PC-9 (cell line): Measurements from ENCODE around the gene MMS22L. TPM values are rescaled to one million over a fixed set of nuclear protein-coding genes. Genes with fewer than 3 reads are reported as not detected.

Experiments used
- Bru-seq: library from RNA; stranded (reverse); fragments of 400-500 nt; gene quantifications from one replicate; lab custom pipeline; 2021; lab: Mats Ljungman, UMichigan
- BruChase-seq, 2 experiments: library from RNA; stranded (reverse); fragments of 400-500 nt; gene quantifications; one replicate each; lab custom pipeline; 2021; lab: Mats Ljungman, UMichigan
- BruUV-seq: library from RNA; stranded (reverse); fragments of 400-500 nt; replicated peaks from 2 replicates; lab custom pipeline; 2021; lab: Mats Ljungman, UMichigan
- CTCF ChIA-PET: fragments of 300-600 bp; sonication (Branson Sonifier 250); formaldehyde crosslinking; loops from one replicate; lab custom pipeline; 2022; ENCODE audit warnings: antibody characterized with exemption; lab: Charles Lee
- POLR2A ChIA-PET: fragments of 300-600 bp; sonication (Branson Sonifier 250); formaldehyde crosslinking; loops from one replicate; lab custom pipeline; 2022; ENCODE audit warnings: antibody characterized with exemption; ENCODE audit not compliant: unreplicated experiment; lab: Charles Lee
- DNase-seq, 2 experiments: peaks; one replicate each; pipeline versions ENCODE4 v3.0.0 to v3.0.0-alpha.2; 2015 to 2022; ENCODE audit warnings: mixed read lengths in 1 of 2
- H2AFZ ChIP-seq: fragments of 200-600 bp; sonication (generic); 2 replicates; pipeline ENCODE4 v1.8.1; 2017; ENCODE audit warnings: antibody characterized with exemption
- H3F3A ChIP-seq: fragments of 200-600 bp; sonication (generic); 2 replicates; pipeline ENCODE4 v1.8.1; 2017; ENCODE audit warnings: antibody characterized with exemption, mild to moderate bottlenecking, low read depth; ENCODE audit not compliant: insufficient read depth
- H3K27ac ChIP-seq: fragments of 200-600 bp; sonication (generic); 2 replicates; pipeline ENCODE4 v1.6.1; 2016; ENCODE audit warnings: mixed run types
- H3K27me3 ChIP-seq: fragments of 200-600 bp; sonication (generic); 2 replicates; pipeline ENCODE4 v1.6.1; 2016; ENCODE audit warnings: low read depth, mixed run types; ENCODE audit not compliant: insufficient read depth
- H3K36me3 ChIP-seq: fragments of 200-600 bp; sonication (generic); 2 replicates; pipeline ENCODE4 v1.6.1; 2016; ENCODE audit warnings: low read depth, mixed run types
- H3K4me1 ChIP-seq: fragments of 200-600 bp; sonication (generic); replicated peaks from 2 replicates; pipeline ENCODE4 v1.6.1; 2016; ENCODE audit warnings: mixed run types; ENCODE audit not compliant: insufficient read depth
- H3K4me2 ChIP-seq: fragments of 200-600 bp; sonication (generic); 2 replicates; pipeline ENCODE4 v1.6.1; 2017; ENCODE audit warnings: mixed run types
- H3K4me3 ChIP-seq: fragments of 200-600 bp; sonication (generic); 2 replicates; pipeline ENCODE4 v1.6.1; 2016; ENCODE audit warnings: mixed run types
- H3K79me2 ChIP-seq: fragments of 200-600 bp; sonication (generic); 2 replicates; pipeline ENCODE4 v1.6.1; 2017; ENCODE audit warnings: low read depth, mixed run types
- H3K9me2 ChIP-seq: fragments of 200-600 bp; sonication (generic); 2 replicates; pipeline ENCODE4 v1.8.1; 2017; ENCODE audit warnings: mild to moderate bottlenecking; ENCODE audit not compliant: insufficient read depth
- H3K9me3 ChIP-seq: fragments of 200-600 bp; sonication (generic); 2 replicates; pipeline ENCODE4 v1.8.1; 2016; ENCODE audit warnings: low read depth; ENCODE audit not compliant: insufficient read depth
- H4K20me1 ChIP-seq: fragments of 200-600 bp; sonication (generic); 2 replicates; pipeline ENCODE4 v1.8.1; 2017; ENCODE audit not compliant: insufficient read depth
- EZH2 ChIP-seq: fragments of 200-600 bp; sonication (generic); IDR thresholded peaks from 2 replicates; pipeline ENCODE4 v1.8.0; 2017; ENCODE audit warnings: antibody characterized with exemption, low read depth
- intact Hi-C: fragments of 100-400 bp; cut with micrococcal nuclease; formaldehyde crosslinking; loops from one replicate; pipeline ENCODE4 v1.10.0; 2022; ENCODE audit not compliant: unreplicated experiment
- long read RNA-seq: library from polyadenylated mRNA; stranded (forward); transcript quantifications from one replicate; pipeline ENCODE4 v2.0.0, GENCODE V29; 2022
- total RNA-seq: library from RNA; stranded (reverse); gene quantifications from 2 replicates; pipeline ENCODE4 v1.2.3, GENCODE V29; 2021
- TF ChIP-seq, protein P1 (sequence below): fragments of 200-600 bp; sonication (generic); conservative IDR thresholded peaks from 2 replicates; pipeline ENCODE4 v1.6.1; 2017; ENCODE audit warnings: mixed run types, antibody characterized with exemption, mild to moderate bottlenecking, moderate library complexity

The MMS22L gene, protein sequence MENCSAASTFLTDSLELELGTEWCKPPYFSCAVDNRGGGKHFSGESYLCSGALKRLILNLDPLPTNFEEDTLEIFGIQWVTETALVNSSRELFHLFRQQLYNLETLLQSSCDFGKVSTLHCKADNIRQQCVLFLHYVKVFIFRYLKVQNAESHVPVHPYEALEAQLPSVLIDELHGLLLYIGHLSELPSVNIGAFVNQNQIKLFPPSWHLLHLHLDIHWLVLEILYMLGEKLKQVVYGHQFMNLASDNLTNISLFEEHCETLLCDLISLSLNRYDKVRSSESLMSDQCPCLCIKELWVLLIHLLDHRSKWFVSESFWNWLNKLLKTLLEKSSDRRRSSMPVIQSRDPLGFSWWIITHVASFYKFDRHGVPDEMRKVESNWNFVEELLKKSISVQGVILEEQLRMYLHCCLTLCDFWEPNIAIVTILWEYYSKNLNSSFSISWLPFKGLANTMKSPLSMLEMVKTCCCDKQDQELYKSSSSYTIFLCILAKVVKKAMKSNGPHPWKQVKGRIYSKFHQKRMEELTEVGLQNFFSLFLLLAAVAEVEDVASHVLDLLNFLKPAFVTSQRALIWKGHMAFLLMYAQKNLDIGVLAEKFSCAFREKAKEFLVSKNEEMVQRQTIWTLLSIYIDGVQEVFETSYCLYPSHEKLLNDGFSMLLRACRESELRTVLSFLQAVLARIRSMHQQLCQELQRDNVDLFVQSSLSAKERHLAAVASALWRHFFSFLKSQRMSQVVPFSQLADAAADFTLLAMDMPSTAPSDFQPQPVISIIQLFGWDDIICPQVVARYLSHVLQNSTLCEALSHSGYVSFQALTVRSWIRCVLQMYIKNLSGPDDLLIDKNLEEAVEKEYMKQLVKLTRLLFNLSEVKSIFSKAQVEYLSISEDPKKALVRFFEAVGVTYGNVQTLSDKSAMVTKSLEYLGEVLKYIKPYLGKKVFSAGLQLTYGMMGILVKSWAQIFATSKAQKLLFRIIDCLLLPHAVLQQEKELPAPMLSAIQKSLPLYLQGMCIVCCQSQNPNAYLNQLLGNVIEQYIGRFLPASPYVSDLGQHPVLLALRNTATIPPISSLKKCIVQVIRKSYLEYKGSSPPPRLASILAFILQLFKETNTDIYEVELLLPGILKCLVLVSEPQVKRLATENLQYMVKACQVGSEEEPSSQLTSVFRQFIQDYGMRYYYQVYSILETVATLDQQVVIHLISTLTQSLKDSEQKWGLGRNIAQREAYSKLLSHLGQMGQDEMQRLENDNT
- total RNA-seq (31.5 and 43.6 TPM in 2 replicates), Bru-seq, nascent RNA (percentile 76 among the genes with signal in this experiment), BruChase-seq, experiment 1, labeled RNA remaining after a 2-hour chase (percentile 71 among the genes with signal in this experiment), BruChase-seq, experiment 2, labeled RNA remaining after a 6-hour chase (percentile 72 among the genes with signal in this experiment)
- long read RNA-seq, partial matches to known transcripts, result 2 of 37 reads
- long read RNA-seq, other reads (novel, unspliced or antisense), result 35 of 37 reads

DNA sequence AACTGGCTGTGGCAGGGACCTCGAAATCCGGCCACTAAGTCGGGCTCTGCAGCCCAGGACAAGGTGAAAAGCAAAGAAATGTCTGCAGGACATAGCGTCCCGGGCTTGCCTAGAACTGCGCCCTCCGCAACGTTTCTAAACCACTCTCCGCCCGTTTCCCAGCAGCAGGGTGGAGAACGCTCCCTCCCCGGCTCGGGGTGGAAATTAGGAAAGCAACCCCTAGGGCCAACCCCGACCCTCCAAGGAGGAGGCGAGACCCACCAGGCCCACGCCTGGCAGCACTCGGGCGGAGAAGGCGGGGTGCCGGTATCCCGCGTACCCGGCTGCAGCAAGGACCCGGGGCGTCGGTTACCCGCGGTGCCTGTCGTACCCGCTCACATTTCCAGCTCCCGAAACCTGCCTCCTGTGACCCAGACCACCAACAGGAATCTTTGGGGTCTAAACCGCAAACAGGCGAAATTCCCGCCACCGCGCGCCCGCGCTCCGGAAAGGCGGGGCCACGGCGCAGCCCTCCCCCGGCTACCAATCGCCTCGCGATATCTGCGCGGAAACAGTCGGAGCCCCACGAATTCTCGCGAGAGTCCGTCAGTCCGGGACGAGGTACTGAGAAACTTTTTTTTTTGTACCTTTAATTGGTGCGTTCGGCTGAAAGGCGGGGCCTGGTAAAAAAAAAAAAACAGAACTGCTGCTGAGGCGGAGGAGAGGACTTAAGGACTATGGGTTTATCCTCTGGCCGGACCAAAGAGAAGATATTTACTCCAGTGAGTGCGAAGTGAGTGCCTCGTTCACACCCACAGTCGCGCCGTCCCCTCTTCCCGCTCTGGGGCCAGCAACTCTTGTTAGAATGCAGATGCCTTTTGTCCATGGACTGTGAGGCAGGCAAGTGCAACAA lies at the start of gene MMS22L:
TSS of gene MMS22L (minus strand) at position 491 of the 892 bp plus-strand sequence. CDS start 739 bp downstream, outside the sequence.
- CTCF ChIA-PET, result no interaction called here
- no peaks in the 10 kb centered on the region for H4K20me1 ChIP-seq

DNA sequence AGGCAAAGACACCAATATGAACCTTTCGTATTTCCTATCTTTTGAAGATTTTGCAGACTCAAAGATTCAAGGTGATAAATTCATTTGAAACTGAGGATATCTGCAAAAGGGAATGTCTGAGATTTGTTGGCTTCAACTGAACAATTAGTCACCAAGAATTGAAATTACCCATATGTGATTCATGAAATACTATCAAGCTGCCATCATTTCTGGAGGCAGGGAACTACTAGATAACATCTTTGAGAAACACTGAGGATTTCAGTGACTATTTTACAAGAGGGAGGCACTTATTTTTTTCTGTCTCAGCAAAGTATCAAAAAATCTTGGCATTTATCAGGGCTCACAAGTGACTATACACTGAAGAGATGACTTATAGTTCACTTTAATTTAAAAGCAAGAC lies 39.8 kb upstream of the MMS22L start:
- Histone ChIP-seq H3K9me2 (no peaks in the 10 kb centered on the region), H3K9me3 (no peaks in the 10 kb centered on the region), H3K4me2 (no peak overlapping the region), H3K36me3 (no peaks in the 10 kb centered on the region), H3K4me3 (no peak overlapping the region), H3F3A (no peaks in the 10 kb centered on the region; the same call in 1 of the 2 replicates), H3K27me3 (no peaks in the 10 kb centered on the region), H3K79me2 (no peaks in the 10 kb centered on the region), H3K27ac (no peak overlapping the region), H4K20me1 (no peaks in the 10 kb centered on the region), H2AFZ (no peak overlapping the region), H3K4me1 (no peaks in the 10 kb centered on the region)
- BruUV-seq, result no TSS peak
- no peak for DNase-seq
- ChIA-PET CTCF (no interaction called here), POLR2A (no interaction called here)
- intact Hi-C loops, result no loop called here
- TF ChIP-seq EZH2, result no peak
- TF ChIP-seq, protein P1, sequence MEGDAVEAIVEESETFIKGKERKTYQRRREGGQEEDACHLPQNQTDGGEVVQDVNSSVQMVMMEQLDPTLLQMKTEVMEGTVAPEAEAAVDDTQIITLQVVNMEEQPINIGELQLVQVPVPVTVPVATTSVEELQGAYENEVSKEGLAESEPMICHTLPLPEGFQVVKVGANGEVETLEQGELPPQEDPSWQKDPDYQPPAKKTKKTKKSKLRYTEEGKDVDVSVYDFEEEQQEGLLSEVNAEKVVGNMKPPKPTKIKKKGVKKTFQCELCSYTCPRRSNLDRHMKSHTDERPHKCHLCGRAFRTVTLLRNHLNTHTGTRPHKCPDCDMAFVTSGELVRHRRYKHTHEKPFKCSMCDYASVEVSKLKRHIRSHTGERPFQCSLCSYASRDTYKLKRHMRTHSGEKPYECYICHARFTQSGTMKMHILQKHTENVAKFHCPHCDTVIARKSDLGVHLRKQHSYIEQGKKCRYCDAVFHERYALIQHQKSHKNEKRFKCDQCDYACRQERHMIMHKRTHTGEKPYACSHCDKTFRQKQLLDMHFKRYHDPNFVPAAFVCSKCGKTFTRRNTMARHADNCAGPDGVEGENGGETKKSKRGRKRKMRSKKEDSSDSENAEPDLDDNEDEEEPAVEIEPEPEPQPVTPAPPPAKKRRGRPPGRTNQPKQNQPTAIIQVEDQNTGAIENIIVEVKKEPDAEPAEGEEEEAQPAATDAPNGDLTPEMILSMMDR, result no peak

More for the DNA sequence above, at the start of gene MMS22L:
- Histone ChIP-seq H3K4me2 (peak within 1 kb of the TSS; percentile 94), H3K27ac (peak within 1 kb of the TSS; percentile 17; the same call in 1 of the 2 replicates), H3F3A (no peaks in the 10 kb centered on the region), H2AFZ (peak within 1 kb of the TSS; percentile 99), H3K9me2 (no peaks in the 10 kb centered on the region), H3K9me3 (no peaks in the 10 kb centered on the region), H3K4me3 (peak within 1 kb of the TSS; percentile 93), H3K4me1 (peaks cover 21% of the 10 kb centered on the region), H3K27me3 (no peaks in the 10 kb centered on the region), H3K36me3 (0 out of 2 replicates have a peak, but pooled peaks cover 10% of the 10 kb centered on the region), H3K79me2 (peaks cover 15% of the 10 kb centered on the region)
- intact Hi-C loops, result loop anchor here (5.0 kb wide), 1 partner anchor 114 kb away; no protein-coding TSS in a partner anchor
- BruUV-seq, result TSS peak; percentile 40
- DNase-seq, result peak; percentile 88 to 91
- POLR2A ChIA-PET, result no interaction called here
- TF ChIP-seq EZH2, result no peak
- TF ChIP-seq, protein P1, result no peak
